ENCODE results near the gene ARL4C. TPM values are rescaled to one million over a fixed set of nuclear protein-coding genes. Genes with fewer than 3 reads are reported as not detected.

Gene ARL4C
- total RNA-seq, 2 experiments from 2014 or later: 469 to 471 TPM

DNA sequence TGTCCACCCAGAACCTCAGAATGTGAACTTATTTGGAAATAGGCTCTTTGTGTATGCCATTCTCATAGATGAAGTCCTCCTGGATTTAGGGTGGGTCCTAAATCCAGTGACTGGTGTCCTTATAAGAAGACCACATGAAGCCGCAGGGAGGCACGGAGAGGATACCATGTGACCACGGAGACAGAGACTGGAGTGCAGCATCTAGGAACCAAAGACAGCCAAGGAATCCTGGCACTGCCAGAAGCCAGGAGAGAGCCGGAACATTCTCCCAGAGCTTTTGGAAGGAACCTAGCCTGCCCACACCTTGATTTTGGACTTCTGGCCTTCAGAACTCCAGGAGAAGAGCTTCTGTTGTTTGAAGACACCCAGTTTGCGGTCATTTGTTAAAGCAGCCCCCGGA is 49.7 kb downstream of the ARL4C start:
- H3K4me3 Mint-ChIP-seq: peak overlapping the region; percentile 57
- Histone ChIP-seq H3K27me3 (ENCODE audit: control insufficient read depth in 1 of 2, insufficient read depth in 2 of 2, low read length in 2 of 2) (no peaks in the 10 kb centered on the region), H3K36me3 (ENCODE audit: insufficient read depth, low read length) (peaks cover 14% of the 10 kb centered on the region), H3K4me1 (ENCODE audit: insufficient read depth, low read length) (peaks cover 80% of the 10 kb centered on the region), H3K9me3 (ENCODE audit: control insufficient read depth in 1 of 2, insufficient read depth in 1 of 2, low read length in 2 of 2) (peaks cover 0 to 20% of the 10 kb centered on the region in 2 experiments), H3K27ac (ENCODE audit: low read depth in 1 of 2, low read length in 2 of 2) (peak overlapping the region; percentile 85 to 93), H3K4me3 (ENCODE audit: low read length) (no peak overlapping the region)
- H3K27ac Mint-ChIP-seq: peak overlapping the region; percentile 92
- DNase-seq: peak in 1 of 14 experiments; percentile 14
- ChIA-PET CTCF (interaction anchor here (1.2 to 1.3 kb wide), 5 partner anchors 9 to 156 kb away, joined by 3 to 4 read pairs (median 4); partner anchors contain the start of gene ARL4C), POLR2A (interaction anchor here (0.6 to 12.5 kb wide), 18 partner anchors 9 to 457 kb away, joined by 3 to 376 read pairs (median 10); partner anchors contain the start of gene ARL4C)
- H3K36me3 Mint-ChIP-seq (ENCODE audit: low read depth): peaks cover 58% of the 10 kb centered on the region
- no peak for ATAC-seq (ENCODE audit: poor library complexity)
- peaks cover 3% of the 10 kb centered on the region for H3K27me3 Mint-ChIP-seq
- TF ChIP-seq, protein P1, sequence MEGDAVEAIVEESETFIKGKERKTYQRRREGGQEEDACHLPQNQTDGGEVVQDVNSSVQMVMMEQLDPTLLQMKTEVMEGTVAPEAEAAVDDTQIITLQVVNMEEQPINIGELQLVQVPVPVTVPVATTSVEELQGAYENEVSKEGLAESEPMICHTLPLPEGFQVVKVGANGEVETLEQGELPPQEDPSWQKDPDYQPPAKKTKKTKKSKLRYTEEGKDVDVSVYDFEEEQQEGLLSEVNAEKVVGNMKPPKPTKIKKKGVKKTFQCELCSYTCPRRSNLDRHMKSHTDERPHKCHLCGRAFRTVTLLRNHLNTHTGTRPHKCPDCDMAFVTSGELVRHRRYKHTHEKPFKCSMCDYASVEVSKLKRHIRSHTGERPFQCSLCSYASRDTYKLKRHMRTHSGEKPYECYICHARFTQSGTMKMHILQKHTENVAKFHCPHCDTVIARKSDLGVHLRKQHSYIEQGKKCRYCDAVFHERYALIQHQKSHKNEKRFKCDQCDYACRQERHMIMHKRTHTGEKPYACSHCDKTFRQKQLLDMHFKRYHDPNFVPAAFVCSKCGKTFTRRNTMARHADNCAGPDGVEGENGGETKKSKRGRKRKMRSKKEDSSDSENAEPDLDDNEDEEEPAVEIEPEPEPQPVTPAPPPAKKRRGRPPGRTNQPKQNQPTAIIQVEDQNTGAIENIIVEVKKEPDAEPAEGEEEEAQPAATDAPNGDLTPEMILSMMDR (IDR thresholded peaks at IDR 0.05): no peak
- peaks cover 3% of the 10 kb centered on the region for H3K9me3 Mint-ChIP-seq
- peaks cover 87% of the 10 kb centered on the region for H3K4me1 Mint-ChIP-seq (ENCODE audit: low read depth)
- intact Hi-C loops (cut with DNase I, micrococcal nuclease): loop anchor here (2.0 to 5.0 kb wide), 2 partner anchors 40 to 154 kb away; no protein-coding TSS in a partner anchor

DNA sequence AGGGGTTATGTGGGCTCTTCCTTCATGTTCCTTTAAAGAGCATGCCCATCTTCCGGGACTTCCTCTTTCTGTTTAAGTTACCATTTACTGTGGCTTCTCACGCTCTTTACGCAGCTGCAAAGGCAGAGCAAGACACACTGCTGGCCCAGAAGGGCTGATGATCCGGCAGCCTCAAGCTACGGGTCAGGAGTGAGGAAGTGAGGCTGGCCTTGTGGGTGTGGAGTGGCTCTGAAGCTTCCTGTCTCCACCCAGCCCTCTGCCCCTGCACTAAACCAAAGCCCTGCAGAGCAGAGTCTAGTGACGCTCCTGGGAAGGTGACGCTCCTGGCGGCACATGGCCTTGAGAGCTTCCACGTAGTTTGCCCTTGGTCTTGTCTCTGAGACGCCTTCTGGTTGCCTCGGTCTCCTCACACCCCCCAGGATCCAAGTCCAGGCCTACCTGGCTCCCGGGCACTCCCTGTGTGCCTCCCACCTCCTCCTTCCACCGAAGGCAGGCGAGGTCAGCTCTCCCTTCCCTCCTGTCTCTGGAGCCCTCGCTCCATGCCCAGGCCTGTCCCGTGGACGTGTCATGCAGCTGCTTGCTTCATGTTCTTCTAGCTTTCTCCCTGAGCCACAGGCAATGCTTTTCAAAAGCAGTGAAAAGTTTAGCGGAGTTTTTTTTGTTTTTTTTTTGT is 50.3 kb downstream of the ARL4C start:
- peaks cover 3% of the 10 kb centered on the region for H3K9me3 Mint-ChIP-seq
- intact Hi-C loops (cut with DNase I, micrococcal nuclease): loop anchor here (1.0 to 5.0 kb wide), 6 partner anchors 8 to 154 kb away; no protein-coding TSS in a partner anchor
- peaks cover 74% of the 10 kb centered on the region for H3K4me1 ChIP-seq (ENCODE audit: insufficient read depth, low read length)
- no peaks in the 10 kb centered on the region for H3K27me3 Mint-ChIP-seq
- peak overlapping the region; percentile 18 for H3K4me3 ChIP-seq (ENCODE audit: low read length)
- H3K27ac ChIP-seq (ENCODE audit: low read depth in 1 of 2, low read length in 2 of 2): peak overlapping the region; percentile 85 to 93
- peaks cover 14% of the 10 kb centered on the region for H3K36me3 ChIP-seq (ENCODE audit: insufficient read depth, low read length)
- ATAC-seq (ENCODE audit: poor library complexity) (peak; percentile 81), DNase-seq (peak; percentile 61 to 96 (median 74))
- peaks cover 86% of the 10 kb centered on the region for H3K4me1 Mint-ChIP-seq (ENCODE audit: low read depth)
- H3K27ac Mint-ChIP-seq: peak overlapping the region; percentile 92
- H3K27me3 ChIP-seq (ENCODE audit: control insufficient read depth in 1 of 2, insufficient read depth in 2 of 2, low read length in 2 of 2): no peaks in the 10 kb centered on the region
- CTCF ChIA-PET: interaction anchor here (0.8 to 1.3 kb wide), 8 partner anchors 8 to 311 kb away, joined by 3 to 4 read pairs (median 4); partner anchors contain the start of gene ARL4C
- H3K4me3 Mint-ChIP-seq: peak overlapping the region; percentile 57
- H3K36me3 Mint-ChIP-seq (ENCODE audit: low read depth): peaks cover 56% of the 10 kb centered on the region
- peaks cover 0 to 20% of the 10 kb centered on the region in 2 experiments for H3K9me3 ChIP-seq (ENCODE audit: control insufficient read depth in 1 of 2, insufficient read depth in 1 of 2, low read length in 2 of 2)
- POLR2A ChIA-PET: interaction anchor here (0.5 to 12.5 kb wide), 25 partner anchors 8 to 456 kb away, joined by 3 to 376 read pairs (median 6); partner anchors contain the start of gene ARL4C
- TF ChIP-seq, protein P1 (IDR thresholded peaks at IDR 0.05): no peak

DNA sequence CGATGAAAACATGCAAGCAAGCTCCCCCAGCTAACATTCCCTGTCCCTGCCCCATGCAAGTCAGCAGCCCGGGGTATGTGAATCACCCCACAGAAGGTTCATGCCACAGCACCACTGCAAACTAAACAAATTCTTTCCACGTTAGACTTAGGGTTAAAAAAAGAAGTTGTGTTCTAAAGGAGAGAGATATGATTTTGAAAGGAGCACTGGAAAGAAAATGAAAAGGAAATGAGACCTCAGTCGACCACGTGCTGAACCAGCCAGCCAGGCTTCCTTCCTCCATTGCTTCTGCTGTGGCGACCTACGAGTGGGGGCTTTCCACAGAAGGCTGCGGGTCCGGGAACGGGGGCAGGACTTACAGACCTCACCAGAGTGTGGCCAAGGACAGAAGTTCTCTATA is 52.0 kb downstream of the ARL4C start:
- intact Hi-C loops (cut with DNase I, micrococcal nuclease): loop anchor here in 1 of 2 experiments (5.0 kb wide), 1 partner anchor 42 kb away; no protein-coding TSS in a partner anchor
- no peak overlapping the region for H3K4me3 ChIP-seq (ENCODE audit: low read length)
- peaks cover 84% of the 10 kb centered on the region for H3K4me1 Mint-ChIP-seq (ENCODE audit: low read depth)
- TF ChIP-seq, protein P1 (IDR thresholded peaks at IDR 0.05): no peak
- peak overlapping the region; percentile 92 for H3K27ac Mint-ChIP-seq
- DNase-seq (peak in 7 of 14 experiments; percentile 28 to 87 (median 59)), ATAC-seq (ENCODE audit: poor library complexity) (no peak)
- H3K4me1 ChIP-seq (ENCODE audit: insufficient read depth, low read length): peaks cover 72% of the 10 kb centered on the region
- H3K36me3 ChIP-seq (ENCODE audit: insufficient read depth, low read length): peaks cover 2% of the 10 kb centered on the region
- H3K4me3 Mint-ChIP-seq: peak overlapping the region; percentile 75
- peaks cover 0 to 12% of the 10 kb centered on the region in 2 experiments for H3K9me3 ChIP-seq (ENCODE audit: control insufficient read depth in 1 of 2, insufficient read depth in 1 of 2, low read length in 2 of 2)
- H3K9me3 Mint-ChIP-seq: peaks cover 1% of the 10 kb centered on the region
- H3K27ac ChIP-seq (ENCODE audit: low read depth in 1 of 2, low read length in 2 of 2): peak overlapping the region; percentile 61 to 63
- ChIA-PET POLR2A (interaction anchor here (0.8 to 12.5 kb wide), 14 partner anchors 9 to 155 kb away, joined by 3 to 265 read pairs (median 7); partner anchors contain the start of gene ARL4C), CTCF (interaction anchor here (1.7 kb wide), 1 partner anchor 22 kb away, joined by 3 read pairs; no protein-coding TSS in a partner anchor)
- no peaks in the 10 kb centered on the region for H3K27me3 ChIP-seq (ENCODE audit: control insufficient read depth in 1 of 2, insufficient read depth in 2 of 2, low read length in 2 of 2)
- H3K27me3 Mint-ChIP-seq: no peaks in the 10 kb centered on the region
- peaks cover 39% of the 10 kb centered on the region for H3K36me3 Mint-ChIP-seq (ENCODE audit: low read depth)

Measured in CD4-positive, alpha-beta T cell (primary cell).